HFFc6 (cell line): ENCODE measurements around the gene MICAL2. TPM values are rescaled to one million over a fixed set of nuclear protein-coding genes. Genes with fewer than 3 reads are reported as not detected.
A peak's percentile ranks its signal among the peaks of the same experiment; 100 is the strongest.

ENCODE experiments used
- DNase-seq: peaks from one replicate; pipeline ENCODE4 v3.0.0-alpha.2; 2018
- H3K27ac Mint-ChIP-seq: 2 replicates; pipeline ENCODE4 v1.8.0; 2020; ENCODE audit warnings: mild to moderate bottlenecking, mixed read lengths
- H3K27me3 Mint-ChIP-seq: 2 replicates; pipeline ENCODE4 v1.8.0; 2021; ENCODE audit warnings: mild to moderate bottlenecking, moderate library complexity, mixed read lengths; ENCODE audit not compliant: insufficient read depth
- H3K36me3 Mint-ChIP-seq: 2 replicates; pipeline ENCODE4 v1.8.0; 2021; ENCODE audit warnings: low read depth, mixed read lengths
- H3K4me1 Mint-ChIP-seq: 2 replicates; pipeline ENCODE4 v1.8.0; 2020; ENCODE audit warnings: low read depth, mixed read lengths
- H3K4me3 Mint-ChIP-seq: 2 replicates; pipeline ENCODE4 v1.8.0; 2020; ENCODE audit warnings: mild to moderate bottlenecking, moderate library complexity, mixed read lengths
- H3K9me3 Mint-ChIP-seq: 2 replicates; pipeline ENCODE4 v1.8.0; 2020; ENCODE audit warnings: mild to moderate bottlenecking, mixed read lengths
- total RNA-seq, 6 experiments: library from RNA; stranded (reverse); fragmentation: NEBNext Ultra II Directional; extraction: Animal tissue kit (Norgen Biotek cat#: 25700); gene quantifications; 2 replicates in 1 of 6; 3 replicates in 5 of 6; pipeline ENCODE4 v1.2.3, GENCODE V29; 2021
- TF ChIP-seq, protein P1 (sequence below): fragments of 200-600 bp; sonication (generic); IDR thresholded peaks from 2 replicates; pipeline ENCODE4 v1.5.0; 2021; ENCODE audit warnings: antibody characterized with exemption, mild to moderate bottlenecking

MICAL2 gene
- total RNA-seq, 6 experiments from 2014 or later, result 199 to 252 (median 233) TPM

DNA sequence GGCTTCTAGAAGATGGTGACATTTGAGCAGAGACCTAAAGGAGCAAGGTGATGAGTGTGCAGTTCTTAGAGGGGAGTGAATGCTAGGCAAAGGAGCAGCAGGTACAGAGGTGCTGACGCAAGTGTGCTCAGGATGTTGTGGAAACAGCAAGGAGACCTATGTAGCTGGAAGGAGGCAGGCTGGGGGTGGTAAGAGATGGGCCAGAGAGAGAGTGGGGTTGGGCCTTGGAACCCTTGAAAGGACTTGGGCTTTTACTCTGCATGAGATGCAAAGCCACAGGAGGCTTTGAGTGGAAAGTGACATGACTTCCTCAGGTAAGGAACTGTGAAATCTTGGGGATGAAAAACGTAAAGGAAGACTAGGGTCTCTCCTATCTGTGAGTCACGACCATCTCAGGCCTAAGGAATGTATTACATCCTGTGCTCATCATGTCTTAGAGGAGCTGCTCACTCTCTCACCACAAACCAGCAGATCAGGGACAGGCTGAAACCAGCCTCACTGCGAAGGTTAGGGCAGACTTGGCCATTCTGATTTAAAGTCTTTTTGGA is 65.4 kb downstream of the MICAL2 start:
- peak overlapping the region; percentile 97 for H3K27ac Mint-ChIP-seq
- no peaks in the 10 kb centered on the region for H3K9me3 Mint-ChIP-seq
- peaks cover 3% of the 10 kb centered on the region for H3K27me3 Mint-ChIP-seq
- peak overlapping the region; percentile 21 for H3K4me3 Mint-ChIP-seq
- H3K4me1 Mint-ChIP-seq, result peaks cover 96% of the 10 kb centered on the region
- TF ChIP-seq, protein P1, sequence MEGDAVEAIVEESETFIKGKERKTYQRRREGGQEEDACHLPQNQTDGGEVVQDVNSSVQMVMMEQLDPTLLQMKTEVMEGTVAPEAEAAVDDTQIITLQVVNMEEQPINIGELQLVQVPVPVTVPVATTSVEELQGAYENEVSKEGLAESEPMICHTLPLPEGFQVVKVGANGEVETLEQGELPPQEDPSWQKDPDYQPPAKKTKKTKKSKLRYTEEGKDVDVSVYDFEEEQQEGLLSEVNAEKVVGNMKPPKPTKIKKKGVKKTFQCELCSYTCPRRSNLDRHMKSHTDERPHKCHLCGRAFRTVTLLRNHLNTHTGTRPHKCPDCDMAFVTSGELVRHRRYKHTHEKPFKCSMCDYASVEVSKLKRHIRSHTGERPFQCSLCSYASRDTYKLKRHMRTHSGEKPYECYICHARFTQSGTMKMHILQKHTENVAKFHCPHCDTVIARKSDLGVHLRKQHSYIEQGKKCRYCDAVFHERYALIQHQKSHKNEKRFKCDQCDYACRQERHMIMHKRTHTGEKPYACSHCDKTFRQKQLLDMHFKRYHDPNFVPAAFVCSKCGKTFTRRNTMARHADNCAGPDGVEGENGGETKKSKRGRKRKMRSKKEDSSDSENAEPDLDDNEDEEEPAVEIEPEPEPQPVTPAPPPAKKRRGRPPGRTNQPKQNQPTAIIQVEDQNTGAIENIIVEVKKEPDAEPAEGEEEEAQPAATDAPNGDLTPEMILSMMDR, result no peak
- peak; percentile 92 for DNase-seq
- H3K36me3 Mint-ChIP-seq, result peaks cover 62% of the 10 kb centered on the region

DNA sequence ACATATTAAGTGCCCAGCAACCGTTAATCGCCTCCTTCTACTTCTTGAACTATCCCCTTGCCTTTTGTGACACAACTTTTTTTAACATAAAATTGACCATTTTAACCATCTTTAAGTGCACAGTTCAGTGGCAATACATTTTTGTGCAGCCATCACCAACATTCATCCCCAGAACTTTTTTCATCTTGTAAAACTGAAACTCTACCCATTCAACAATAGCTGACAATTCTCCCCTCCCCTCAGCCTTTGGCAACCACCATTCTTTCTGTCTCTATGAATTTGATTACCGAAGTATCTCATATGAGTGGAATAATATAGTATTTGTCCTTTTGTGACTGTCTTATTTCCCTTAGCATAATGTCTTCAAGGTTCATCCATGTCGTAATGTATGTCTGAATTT is 66.0 kb downstream of the MICAL2 start:
- peaks cover 3% of the 10 kb centered on the region for H3K27me3 Mint-ChIP-seq
- peak overlapping the region; percentile 21 for H3K4me3 Mint-ChIP-seq
- no peaks in the 10 kb centered on the region for H3K9me3 Mint-ChIP-seq
- DNase-seq, result no peak
- H3K36me3 Mint-ChIP-seq, result peaks cover 58% of the 10 kb centered on the region
- H3K27ac Mint-ChIP-seq, result peak overlapping the region; percentile 97
- peaks cover 96% of the 10 kb centered on the region for H3K4me1 Mint-ChIP-seq
- TF ChIP-seq, protein P1, result no peak

DNA sequence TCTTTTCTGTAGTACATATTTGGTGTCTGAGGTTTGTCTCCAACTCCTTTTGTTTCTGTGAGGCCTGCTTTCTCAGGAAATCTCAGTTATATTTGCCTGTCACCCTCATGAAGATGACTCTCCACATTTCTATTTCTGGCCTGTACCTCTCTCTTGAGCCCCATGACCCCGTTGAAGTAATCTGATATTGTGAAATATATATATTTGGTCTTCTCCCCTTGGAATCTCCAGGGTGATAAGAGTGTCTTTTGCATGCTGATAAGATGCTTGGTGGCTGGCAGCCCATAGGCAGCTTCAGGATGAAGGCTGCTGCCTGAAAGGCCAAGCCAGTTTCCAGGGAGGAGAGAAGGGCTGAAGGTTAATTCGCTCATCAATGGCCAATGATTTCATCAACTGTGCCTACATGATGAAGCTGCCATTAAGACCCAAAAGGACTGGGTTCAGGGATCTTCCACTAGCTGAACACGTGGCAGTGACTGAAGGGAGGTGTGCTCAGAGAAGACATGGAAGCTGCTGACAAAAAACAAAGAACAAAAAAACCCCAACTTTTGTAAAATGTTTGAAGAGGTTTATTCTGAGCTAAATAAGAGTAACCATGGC is 67.4 kb downstream of the MICAL2 start:
- no peaks in the 10 kb centered on the region for H3K9me3 Mint-ChIP-seq
- peak overlapping the region; percentile 34 for H3K4me3 Mint-ChIP-seq
- H3K27ac Mint-ChIP-seq, result peak overlapping the region; percentile 97

DNA sequence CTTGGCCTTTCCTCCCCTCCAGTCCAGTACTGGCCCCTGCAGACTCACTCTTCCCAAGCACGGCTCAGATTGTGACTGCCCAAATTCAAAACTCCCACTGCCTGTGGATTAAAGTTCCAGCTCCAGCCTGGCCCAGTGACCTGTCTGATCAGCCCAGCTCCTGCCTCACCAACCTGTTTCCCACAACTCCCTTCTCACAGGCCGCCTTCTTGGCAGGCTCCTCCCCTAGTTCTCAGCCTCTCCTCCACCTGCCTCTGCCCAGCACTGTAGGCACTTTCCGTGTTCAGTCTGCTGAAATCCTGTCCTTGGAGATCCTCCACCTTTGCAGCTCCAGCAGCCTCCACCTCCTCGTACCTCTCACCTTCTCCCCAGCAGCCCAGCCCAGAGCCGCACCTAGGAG is 68.6 kb downstream of the MICAL2 start:
- H3K9me3 Mint-ChIP-seq, result no peaks in the 10 kb centered on the region
- H3K27me3 Mint-ChIP-seq, result peaks cover 7% of the 10 kb centered on the region
- peaks cover 49% of the 10 kb centered on the region for H3K36me3 Mint-ChIP-seq
- DNase-seq, result no peak
- H3K4me1 Mint-ChIP-seq, result peaks cover 100% of the 10 kb centered on the region
- TF ChIP-seq, protein P1, result no peak
- H3K27ac Mint-ChIP-seq, result peak overlapping the region; percentile 97
- no peak overlapping the region for H3K4me3 Mint-ChIP-seq

More for the DNA sequence above, 67.4 kb downstream of the MICAL2 start:
- Mint-ChIP-seq H3K36me3 (peaks cover 49% of the 10 kb centered on the region), H3K27me3 (peaks cover 3% of the 10 kb centered on the region), H3K4me1 (peaks cover 99% of the 10 kb centered on the region)
- TF ChIP-seq, protein P1, result no peak
- DNase-seq, result peak; percentile 25

DNA sequence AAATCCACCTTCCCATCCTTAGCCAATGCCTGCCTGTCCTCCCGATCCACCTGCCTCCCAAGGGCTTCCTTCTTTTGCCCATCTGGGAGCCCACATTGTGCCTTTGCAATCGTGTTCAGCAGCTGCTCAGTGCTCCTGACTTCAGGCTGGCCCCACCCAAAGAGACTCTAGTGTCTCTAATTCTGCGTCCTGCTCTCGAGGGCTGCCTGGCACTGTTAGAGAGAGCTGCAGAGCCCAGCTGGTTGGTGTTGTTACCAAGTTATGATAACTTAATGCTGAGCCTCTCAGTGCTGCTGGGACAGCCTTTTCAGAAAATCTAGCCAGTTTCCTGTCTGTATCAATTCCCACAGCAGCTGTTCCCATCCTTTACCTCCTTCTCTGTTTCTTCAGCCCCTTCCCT is 69.1 kb downstream of the MICAL2 start:
- DNase-seq, result no peak
- H3K9me3 Mint-ChIP-seq, result no peaks in the 10 kb centered on the region
- peaks cover 100% of the 10 kb centered on the region for H3K4me1 Mint-ChIP-seq
- peak overlapping the region; percentile 97 for H3K27ac Mint-ChIP-seq
- no peak overlapping the region; the same call in 1 of the 2 replicates for H3K4me3 Mint-ChIP-seq
- H3K27me3 Mint-ChIP-seq, result peaks cover 7% of the 10 kb centered on the region
- TF ChIP-seq, protein P1, result no peak
- peaks cover 46% of the 10 kb centered on the region for H3K36me3 Mint-ChIP-seq
